ENCODE measurements around the gene SIRT4.
A peak's percentile ranks its signal among the peaks of the same experiment; 100 is the strongest.
"Not testable (repeated sequence)": the region's sequence is repeated elsewhere in the genome, so short reads cannot be mapped to it uniquely, and the experiment has no call there.

SIRT4 gene

GRCh38 chr12:120301962-120302815 is at the start of gene SIRT4:
Gene SIRT4, plus strand, starts transcription at chr12:120302321. Its CDS starts 1,241 bp downstream, at chr12:120303562.
- DNase-seq: peak; percentile 95

- not testable (repeated sequence) for DNase-seq
Observed at GRCh38 chr12:120253313-120253712, 48.8 kb upstream of the SIRT4 start.

- no peak for DNase-seq
Observed at GRCh38 chr12:120254809-120255208, 47.3 kb upstream of the SIRT4 start.

GRCh38 chr12:120257041-120257821 is 44.9 kb upstream of the SIRT4 start:
- DNase-seq: no peak

GRCh38 chr12:120258323-120258896 is 43.7 kb upstream of the SIRT4 start:
- DNase-seq: no peak

- DNase-seq: no peak
Observed at GRCh38 chr12:120259418-120260202, 42.5 kb upstream of the SIRT4 start.

GRCh38 chr12:120260607-120261006 is 41.5 kb upstream of the SIRT4 start:
- no peak for DNase-seq

GRCh38 chr12:120261951-120262851 is 39.9 kb upstream of the SIRT4 start:
- no peak for DNase-seq

GRCh38 chr12:120262852-120263747 is 39.0 kb upstream of the SIRT4 start:
- no peak for DNase-seq

GRCh38 chr12:120263748-120264085 is 38.4 kb upstream of the SIRT4 start:
- DNase-seq: no peak

- DNase-seq: no peak
Observed at GRCh38 chr12:120264086-120264903, 37.8 kb upstream of the SIRT4 start.

- no peak for DNase-seq
Observed at GRCh38 chr12:120264904-120265472, 37.1 kb upstream of the SIRT4 start.

- peak; percentile 64 for DNase-seq
Observed at GRCh38 chr12:120265473-120266179, 36.5 kb upstream of the SIRT4 start, which contains the start of gene PXN. Gene PXN, minus strand, starts transcription at chr12:120265730. Its CDS starts 101 bp downstream, at chr12:120265629.

- DNase-seq: no peak
Observed at GRCh38 chr12:120266180-120266870, 35.8 kb upstream of the SIRT4 start.

- DNase-seq: no peak
Observed at GRCh38 chr12:120267736-120268135, 34.4 kb upstream of the SIRT4 start.

- no peak for DNase-seq
Observed at GRCh38 chr12:120276734-120277133, 25.4 kb upstream of the SIRT4 start.

- no peak for DNase-seq
Observed at GRCh38 chr12:120278137-120279069, 23.7 kb upstream of the SIRT4 start.
